HepG2 (cell line): ENCODE results near the gene GH2. TPM values are rescaled to one million over a fixed set of nuclear protein-coding genes. Genes with fewer than 3 reads are reported as not detected.

Source experiments
- AHDC1 ChIP-seq: sonication (generic); formaldehyde crosslinking; IDR thresholded peaks from 2 replicates; pipeline ENCODE4 v1.5.1; 2020; ENCODE audit warnings: mild to moderate bottlenecking, missing genetic modification reagents, borderline replicate concordance
- CHD4 ChIP-seq: fragments of 200-600 bp; sonication (generic); IDR thresholded peaks from 2 replicates; pipeline ENCODE4 v1.7.0; 2017; ENCODE audit warnings: mild to moderate bottlenecking, low read length, borderline replicate concordance
- EEA1 ChIP-seq: sonication (generic); formaldehyde crosslinking; IDR thresholded peaks from 2 replicates; pipeline ENCODE4 v1.5.1; 2020; ENCODE audit warnings: mild to moderate bottlenecking, missing genetic modification reagents, borderline replicate concordance
- EHMT2 ChIP-seq: fragments of 200-600 bp; sonication (generic); IDR thresholded peaks from 2 replicates; pipeline ENCODE4 v1.7.0; 2017; ENCODE audit warnings: antibody characterized with exemption, low read depth, low read length, borderline replicate concordance
- GTF3A ChIP-seq: sonication (generic); formaldehyde crosslinking; conservative IDR thresholded peaks from 2 replicates; pipeline ENCODE4 v1.4.0; 2020; ENCODE audit warnings: mild to moderate bottlenecking, missing genetic modification reagents
- HES4 ChIP-seq: sonication (generic); formaldehyde crosslinking; IDR thresholded peaks from 2 replicates; pipeline ENCODE4 v1.9.0; 2021; ENCODE audit warnings: mild to moderate bottlenecking, missing genetic modification reagents, borderline replicate concordance
- IKZF4 ChIP-seq: sonication (generic); formaldehyde crosslinking; IDR thresholded peaks from 2 replicates; pipeline ENCODE4 v1.5.1; 2020; ENCODE audit warnings: borderline replicate concordance, mild to moderate bottlenecking, low read depth, missing genetic modification reagents; ENCODE audit errors: not compliant biosample characterization
- KDM1A ChIP-seq: IDR thresholded peaks from 2 replicates; pipeline ENCODE4 v1.6.1; 2016; ENCODE audit warnings: missing compliant biosample characterization
- KDM5A ChIP-seq: fragments of 200-600 bp; sonication (generic); IDR thresholded peaks from 2 replicates; pipeline ENCODE4 v1.7.0; 2018; ENCODE audit warnings: antibody characterized with exemption, mild to moderate bottlenecking, low read length, borderline replicate concordance
- MYNN ChIP-seq: sonication (generic); formaldehyde crosslinking; IDR thresholded peaks from 2 replicates; pipeline ENCODE4 v1.4.0; 2020; ENCODE audit warnings: mild to moderate bottlenecking, low read depth, missing genetic modification reagents
- NR2F1 ChIP-seq, 2 experiments: fragments of 450-650 bp in 1 of 2; formaldehyde crosslinking in 1 of 2; IDR thresholded peaks; 2 replicates each; pipeline versions ENCODE4 v1.5.0 to v1.6.1; 2016 to 2020; ENCODE audit warnings: mild to moderate bottlenecking in 1 of 2, missing compliant biosample characterization in 1 of 2, missing genetic modification reagents in 1 of 2, moderate library complexity in 1 of 2
- NR2F6 ChIP-seq, 2 experiments: IDR thresholded peaks; 2 replicates each; pipeline ENCODE4 v1.6.1; 2016; ENCODE audit warnings: antibody characterized with exemption in 1 of 2, mild to moderate bottlenecking in 1 of 2
- ZBTB21 ChIP-seq: sonication (generic); formaldehyde crosslinking; IDR thresholded peaks from 2 replicates; pipeline ENCODE4 v1.4.0; 2020; ENCODE audit warnings: missing genetic modification reagents
- ZMYM2 ChIP-seq: sonication (generic); formaldehyde crosslinking; IDR thresholded peaks from 2 replicates; pipeline ENCODE4 v1.8.0; 2022; ENCODE audit warnings: mild to moderate bottlenecking, missing genetic modification reagents
- ZMYM3 ChIP-seq: sonication (generic); formaldehyde crosslinking; IDR thresholded peaks from 2 replicates; pipeline ENCODE4 v1.5.1; 2020; ENCODE audit warnings: mild to moderate bottlenecking, missing genetic modification reagents
- ZNF160 ChIP-seq: sonication (generic); formaldehyde crosslinking; IDR thresholded peaks from 2 replicates; pipeline ENCODE4 v1.8.0; 2022; ENCODE audit warnings: mild to moderate bottlenecking, inconsistent platforms, missing genetic modification reagents
- ZNF333 ChIP-seq: sonication (generic); formaldehyde crosslinking; IDR thresholded peaks from 2 replicates; pipeline ENCODE4 v1.4.0; 2020; ENCODE audit warnings: mild to moderate bottlenecking, missing genetic modification reagents, borderline replicate concordance
- ZNF781 ChIP-seq: sonication (generic); formaldehyde crosslinking; IDR thresholded peaks from 2 replicates; pipeline ENCODE4 v1.5.1; 2020; ENCODE audit warnings: borderline replicate concordance, mild to moderate bottlenecking, missing genetic modification reagents; ENCODE audit errors: not compliant biosample characterization
- polyA plus RNA-seq, 8 experiments: library from polyadenylated mRNA; depleted of rRNA in 3 of 8; stranded (reverse) in 7 of 8; unstranded in 1 of 8; fragments of >200 nt; fragmentation: Illumina TruSeq in 4 of 8; extraction: Trizol in 4 of 8; gene quantifications; 2 replicates each; pipeline versions ENCODE4 v1.2.1 to v1.2.3, GENCODE V29; 2011 to 2016; ENCODE audit warnings: low read depth in 4 of 8, missing spikeins in 1 of 8, mixed read lengths in 1 of 8; ENCODE audit not compliant: insufficient read depth in 1 of 8
- total RNA-seq, 5 experiments: library from RNA; depleted of rRNA; stranded (reverse); fragments of >200 nt; fragmentation: Illumina TruSeq; extraction: Trizol; gene quantifications; 2 replicates each; pipeline ENCODE4 v1.2.3, GENCODE V29; 2016; ENCODE audit warnings: low read depth in 1 of 5

The GH2 gene
- total and polyA plus RNA-seq, 2 of the 13 experiments (the other 11 are each of a cell fraction or from before 2014, with no cell fraction given): not detected

GRCh38 chr17:63843387-63843888 lies 38.3 kb downstream of the GH2 start (continued):
- TF ChIP-seq ZNF160 (CRISPR knock-in tag) (peak; percentile 55; the same call in 1 of the 2 replicates), ZMYM3 (CRISPR knock-in tag) (peak; percentile 96), KDM5A (peak; percentile 49; the same call in 1 of the 2 replicates), GTF3A (CRISPR knock-in tag) (peak; percentile 54; the same call in 1 of the 2 replicates), AHDC1 (CRISPR knock-in tag) (peak; percentile 11; the same call in 1 of the 2 replicates), KDM1A (0 out of 2 replicates have a peak, but pooled peaks have one; percentile 1), EHMT2 (peak; percentile 37; the same call in 1 of the 2 replicates), CHD4 (peak; percentile 94; the same call in 1 of the 2 replicates), IKZF4 (CRISPR knock-in tag) (peak; percentile 69), NR2F1 (CRISPR knock-in tag; IDR thresholded peaks at IDR 0.05) (0 out of 4 replicates have a peak, but pooled peaks of 1 of the 2 experiments have one; percentile 18), MYNN (CRISPR knock-in tag) (0 out of 2 replicates have a peak, but pooled peaks have one; percentile 6), ZBTB21 (CRISPR knock-in tag) (0 out of 2 replicates have a peak, but pooled peaks have one; percentile 11), NR2F6 (IDR thresholded peaks at IDR 0.05) (0 out of 2 replicates have a peak, but pooled peaks have one; percentile 7), NR2F6 (CRISPR knock-in tag; IDR thresholded peaks at IDR 0.05) (peak; percentile 0; the same call in 1 of the 2 replicates), ZMYM2 (CRISPR knock-in tag) (peak; percentile 88), HES4 (CRISPR knock-in tag) (0 out of 2 replicates have a peak, but pooled peaks have one; percentile 32), ZNF781 (CRISPR knock-in tag) (peak; percentile 27), ZNF333 (CRISPR knock-in tag) (0 out of 2 replicates have a peak, but pooled peaks have one; percentile 23), EEA1 (CRISPR knock-in tag) (0 out of 2 replicates have a peak, but pooled peaks have one; percentile 19)
